ENCODE measurements around the gene BMAL1. TPM values are rescaled to one million over a fixed set of nuclear protein-coding genes. Genes with fewer than 3 reads are reported as not detected.

Gene BMAL1
- total and polyA plus RNA-seq, 2 donors (not counting 3 experiments of a cell fraction or from before 2014, with no cell fraction given), result 5.8 to 10.1 TPM

- Histone ChIP-seq H3K4me3 (replicated peaks in 1 of 3; ENCODE audit: insufficient read depth in 1 of 3, low read depth in 1 of 3, low read length in 3 of 3) (no peak overlapping the region), H3K79me2 (ENCODE audit: control insufficient read depth, insufficient read depth, low read length) (peaks cover 90% of the 10 kb centered on the region), H4K20me1 (replicated peaks; ENCODE audit: control insufficient read depth, extremely low read depth, insufficient read depth, low read length) (peaks cover 8% of the 10 kb centered on the region), H2AFZ (ENCODE audit: low read depth, low read length) (no peak overlapping the region), H3K27ac (ENCODE audit: insufficient read depth, low read depth, low read length) (no peak overlapping the region), H3K9ac (replicated peaks; ENCODE audit: extremely low read depth, insufficient read depth, low read length) (no peak overlapping the region), H3K27me3 (ENCODE audit: control insufficient read depth in 2 of 2, insufficient read depth in 2 of 2, low read length in 2 of 2) (no peaks in the 10 kb centered on the region), H3K4me1 (ENCODE audit: control insufficient read depth, extremely low read depth, insufficient read depth, low read length) (no peaks in the 10 kb centered on the region), H3K9me3 (replicated peaks; ENCODE audit: control insufficient read depth, insufficient read depth, low read length) (no peaks in the 10 kb centered on the region), H3K4me2 (ENCODE audit: insufficient read depth, low read length) (no peak overlapping the region), H3K36me3 (ENCODE audit: control insufficient read depth in 2 of 2, extremely low read depth in 1 of 2, insufficient read depth in 2 of 2, low read length in 2 of 2) (no peaks in the 10 kb centered on the region), H3K9me1 (replicated peaks; ENCODE audit: control insufficient read depth, extremely low read depth, insufficient read depth, low read length) (peaks cover 3% of the 10 kb centered on the region)
- POLR2A ChIA-PET, result no interaction called here
- FAIRE-seq, result no peak
- dilution Hi-C loops (cut with MboI; ENCODE audit: extremely low pct_ligation_motif_present, low sequenced_read_pairs) (no loop called here), intact Hi-C loops (cut with micrococcal nuclease) (no loop called here)
- CTCF ChIA-PET, result no interaction called here
- no TSS peak for BruUV-seq (replicated peaks)
- TF ChIP-seq MAX (IDR thresholded peaks at IDR 0.05; ENCODE audit: insufficient read depth, insufficient read length) (no peak), EZH2 (IDR thresholded peaks at IDR 0.05; ENCODE audit: borderline replicate concordance, low read depth, low read length, severe bottlenecking) (no peak), GATA2 (IDR thresholded peaks at IDR 0.05; ENCODE audit: insufficient read depth, insufficient read length, low read depth, low read length) (no peak), FOS (IDR thresholded peaks at IDR 0.05; ENCODE audit: borderline replicate concordance, insufficient read depth, low read length) (no peak), JUN (IDR thresholded peaks at IDR 0.05; ENCODE audit: borderline replicate concordance, insufficient read depth, insufficient read length, low read depth) (no peak), CTCF (IDR thresholded peaks at IDR 0.05; ENCODE audit: extremely low read depth in 1 of 2, insufficient read depth in 1 of 2, low read depth in 1 of 2, low read length in 2 of 2) (no peak), POLR2A (IDR thresholded peaks at IDR 0.05; ENCODE audit: low read depth, low read length) (no peak), MYC (IDR thresholded peaks at IDR 0.05; ENCODE audit: low read depth, low read length) (no peak), POLR2AphosphoS5 (IDR thresholded peaks at IDR 0.05; ENCODE audit: insufficient read depth, low read depth, low read length) (no peak)
- DNase-seq (ENCODE audit: low read depth, low spot score), result no peak
These were observed 151.7 kb downstream of the BMAL1 start for GRCh38 chr11:13429288-13429687.
